PC-3 (cell line): ENCODE data around the gene SNTG2. TPM values are rescaled to one million over a fixed set of nuclear protein-coding genes. Genes with fewer than 3 reads are reported as not detected.

ENCODE experiments used
- ATAC-seq: fragments of 200-7000 bp; cut with Tn5 transposase; 2 replicates; pipeline ENCODE4 v1.9.1; 2020; ENCODE audit warnings: mild to moderate bottlenecking, moderate library complexity
- BruUV-seq: library from RNA; stranded (reverse); fragments of 400-500 nt; replicated peaks from 2 replicates; lab custom pipeline; 2021; lab: Mats Ljungman, UMichigan
- CTCF ChIA-PET: fragments of 300-600 bp; sonication (Branson Sonifier 250); formaldehyde crosslinking; loops from one replicate; lab custom pipeline; 2022; ENCODE audit warnings: antibody characterized with exemption; lab: Charles Lee
- POLR2A ChIA-PET: fragments of 300-600 bp; sonication (Branson Sonifier 250); formaldehyde crosslinking; loops from one replicate; lab custom pipeline; 2022; ENCODE audit warnings: antibody characterized with exemption; ENCODE audit not compliant: unreplicated experiment; lab: Charles Lee
- DNase-seq: peaks from one replicate; pipeline ENCODE4 v3.0.0-alpha.2; 2015
- H2AFZ ChIP-seq: fragments of 300-600 bp; sonication (generic); 2 replicates; pipeline ENCODE4 v1.6.0; 2016; ENCODE audit warnings: antibody characterized with exemption, low read length
- H3F3A ChIP-seq: fragments of 300-600 bp; sonication (generic); one replicate; pipeline ENCODE4 v1.6.0; 2017; ENCODE audit warnings: antibody characterized with exemption, low read length, control low read depth, mild to moderate bottlenecking; ENCODE audit not compliant: unreplicated experiment
- H3K27ac ChIP-seq: fragments of 300-600 bp; sonication (generic); 2 replicates; pipeline ENCODE4 v1.5.1; 2016; ENCODE audit warnings: mild to moderate bottlenecking, low read length
- H3K27me3 ChIP-seq: fragments of 300-600 bp; sonication (generic); 2 replicates; pipeline ENCODE4 v1.6.1; 2016; ENCODE audit warnings: low read length, mixed read lengths
- H3K36me3 ChIP-seq: fragments of 300-600 bp; sonication (generic); 2 replicates; pipeline ENCODE4 v1.6.1; 2016; ENCODE audit warnings: low read depth, mixed run types, low read length, mixed read lengths
- H3K4me1 ChIP-seq: fragments of 300-600 bp; sonication (generic); 2 replicates; pipeline ENCODE4 v1.5.1; 2016; ENCODE audit warnings: low read length; ENCODE audit not compliant: insufficient read depth
- H3K4me2 ChIP-seq: fragments of 300-600 bp; sonication (generic); 2 replicates; pipeline ENCODE4 v1.6.0; 2016; ENCODE audit warnings: low read length
- H3K4me3 ChIP-seq: fragments of 300-600 bp; sonication (generic); 2 replicates; pipeline ENCODE4 v1.5.1; 2016; ENCODE audit warnings: mild to moderate bottlenecking, low read length, mixed read lengths
- H3K79me2 ChIP-seq: fragments of 300-600 bp; sonication (generic); 2 replicates; pipeline ENCODE4 v1.6.1; 2017; ENCODE audit warnings: low read length, mixed read lengths
- H3K9ac ChIP-seq: fragments of 300-600 bp; sonication (generic); 2 replicates; pipeline ENCODE4 v1.6.0; 2016; ENCODE audit warnings: mild to moderate bottlenecking, low read length
- H3K9me2 ChIP-seq: fragments of 300-600 bp; sonication (generic); replicated peaks from 2 replicates; pipeline ENCODE4 v1.6.1; 2016; ENCODE audit warnings: mixed run types, low read length, mixed read lengths
- H3K9me3 ChIP-seq: fragments of 300-600 bp; sonication (generic); 2 replicates; pipeline ENCODE4 v1.6.1; 2016; ENCODE audit warnings: low read length, mixed read lengths
- H4K20me1 ChIP-seq: fragments of 300-600 bp; sonication (generic); 2 replicates; pipeline ENCODE4 v1.6.1; 2016; ENCODE audit warnings: low read length, mixed read lengths
- EZH2 ChIP-seq: fragments of 300-600 bp; sonication (generic); IDR thresholded peaks from one replicate; pipeline ENCODE4 v1.6.1; 2017; ENCODE audit warnings: antibody characterized with exemption, mild to moderate bottlenecking, low read length; ENCODE audit not compliant: unreplicated experiment
- EZH2phosphoT487 ChIP-seq: fragments of 300-600 bp; sonication (generic); IDR thresholded peaks from 2 replicates; pipeline ENCODE4 v1.6.1; 2018; ENCODE audit warnings: mild to moderate bottlenecking, antibody characterized with exemption, low read length, borderline replicate concordance
- intact Hi-C: fragments of 100-400 bp; cut with micrococcal nuclease; formaldehyde crosslinking; loops from 2 replicates; pipeline ENCODE4 v1.9.0; 2023
- total RNA-seq: library from RNA; depleted of rRNA; stranded (reverse); fragments of >200 nt; gene quantifications from 2 replicates; pipeline ENCODE4 v1.2.3, GENCODE V29; 2014
- TF ChIP-seq, protein P1 (sequence below): fragments of 300-600 bp; sonication (generic); conservative IDR thresholded peaks from 2 replicates; pipeline ENCODE4 v1.5.1; 2017; ENCODE audit warnings: antibody characterized with exemption, low read depth, mild to moderate bottlenecking, low read length

Gene SNTG2
- total RNA-seq, 1 experiment from 2014 or later: not detected

DNA sequence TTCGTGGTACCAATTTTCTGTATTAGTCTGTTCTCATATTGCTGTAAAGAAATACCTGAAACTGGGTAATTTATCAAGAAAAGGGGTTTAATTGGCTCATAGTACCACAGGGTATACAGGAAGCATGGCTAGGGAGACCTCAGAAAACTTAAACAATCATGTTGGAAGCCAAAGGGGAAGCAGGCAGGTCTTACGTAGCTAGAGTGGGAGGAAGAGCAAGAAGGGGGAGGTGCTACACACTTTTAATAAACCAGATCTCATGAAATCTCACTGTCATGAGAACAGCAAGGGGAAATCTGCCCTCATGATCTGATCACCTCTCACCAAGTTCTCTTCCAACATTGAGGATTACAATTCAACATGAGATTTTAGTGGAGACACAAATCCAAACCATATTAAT lies 235.8 kb downstream of the SNTG2 start:
- TF ChIP-seq EZH2: no peak
- TF ChIP-seq, protein P1, sequence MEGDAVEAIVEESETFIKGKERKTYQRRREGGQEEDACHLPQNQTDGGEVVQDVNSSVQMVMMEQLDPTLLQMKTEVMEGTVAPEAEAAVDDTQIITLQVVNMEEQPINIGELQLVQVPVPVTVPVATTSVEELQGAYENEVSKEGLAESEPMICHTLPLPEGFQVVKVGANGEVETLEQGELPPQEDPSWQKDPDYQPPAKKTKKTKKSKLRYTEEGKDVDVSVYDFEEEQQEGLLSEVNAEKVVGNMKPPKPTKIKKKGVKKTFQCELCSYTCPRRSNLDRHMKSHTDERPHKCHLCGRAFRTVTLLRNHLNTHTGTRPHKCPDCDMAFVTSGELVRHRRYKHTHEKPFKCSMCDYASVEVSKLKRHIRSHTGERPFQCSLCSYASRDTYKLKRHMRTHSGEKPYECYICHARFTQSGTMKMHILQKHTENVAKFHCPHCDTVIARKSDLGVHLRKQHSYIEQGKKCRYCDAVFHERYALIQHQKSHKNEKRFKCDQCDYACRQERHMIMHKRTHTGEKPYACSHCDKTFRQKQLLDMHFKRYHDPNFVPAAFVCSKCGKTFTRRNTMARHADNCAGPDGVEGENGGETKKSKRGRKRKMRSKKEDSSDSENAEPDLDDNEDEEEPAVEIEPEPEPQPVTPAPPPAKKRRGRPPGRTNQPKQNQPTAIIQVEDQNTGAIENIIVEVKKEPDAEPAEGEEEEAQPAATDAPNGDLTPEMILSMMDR: no peak
- TF ChIP-seq EZH2phosphoT487: no peak
- no peak overlapping the region for H3K4me2 ChIP-seq
- ChIA-PET POLR2A (no interaction called here), CTCF (no interaction called here)
- no peaks in the 10 kb centered on the region for H3K9me3 ChIP-seq
- H3K79me2 ChIP-seq: no peaks in the 10 kb centered on the region
- H3K36me3 ChIP-seq: no peaks in the 10 kb centered on the region
- no peak overlapping the region for H3K4me3 ChIP-seq
- no peaks in the 10 kb centered on the region for H3K9me2 ChIP-seq
- H3K4me1 ChIP-seq: no peaks in the 10 kb centered on the region
- 0 out of 2 replicates have a peak, but pooled peaks cover 8% of the 10 kb centered on the region for H3K27me3 ChIP-seq
- H3K9ac ChIP-seq: no peak overlapping the region
- no peak overlapping the region for H2AFZ ChIP-seq
- no peak overlapping the region for H3K27ac ChIP-seq
- DNase-seq: no peak
- H3F3A ChIP-seq: no peaks in the 10 kb centered on the region
- H4K20me1 ChIP-seq: no peaks in the 10 kb centered on the region
- BruUV-seq: no TSS peak
- no peak for ATAC-seq
- intact Hi-C loops: no loop called here

DNA sequence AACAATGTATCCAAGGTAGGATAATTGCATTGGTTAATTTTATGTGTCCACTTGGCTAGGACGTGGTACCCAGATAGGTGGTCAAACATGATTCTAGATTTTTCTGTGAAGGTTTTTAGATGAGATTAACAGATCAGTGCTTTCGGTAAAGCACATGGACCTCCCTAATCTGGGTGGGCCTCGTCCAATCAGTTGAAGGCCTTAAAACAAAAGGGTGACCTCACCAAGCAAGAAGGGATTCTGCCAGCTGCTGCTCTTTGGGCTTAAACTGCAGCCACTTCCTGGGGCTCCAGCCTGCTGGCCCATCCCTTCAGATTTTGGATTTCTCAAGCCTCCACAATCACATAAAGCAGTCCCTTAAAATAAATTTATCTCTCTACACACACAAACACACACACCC lies 236.5 kb downstream of the SNTG2 start:
- no peaks in the 10 kb centered on the region for H3K4me1 ChIP-seq
- TF ChIP-seq, protein P1: no peak
- TF ChIP-seq EZH2 (no peak), EZH2phosphoT487 (no peak)
- ATAC-seq: no peak
- ChIA-PET POLR2A (no interaction called here), CTCF (no interaction called here)
- H3K9me2 ChIP-seq: no peaks in the 10 kb centered on the region
- H3K79me2 ChIP-seq: no peaks in the 10 kb centered on the region
- no peak overlapping the region for H3K27ac ChIP-seq
- intact Hi-C loops: no loop called here
- H3K9ac ChIP-seq: no peak overlapping the region
- H3K36me3 ChIP-seq: no peaks in the 10 kb centered on the region
- H3F3A ChIP-seq: no peaks in the 10 kb centered on the region
- no peak overlapping the region for H2AFZ ChIP-seq
- H3K4me3 ChIP-seq: no peak overlapping the region
- peaks cover 10% of the 10 kb centered on the region; the same call in 1 of the 2 replicates for H3K27me3 ChIP-seq
- no peak overlapping the region for H3K4me2 ChIP-seq
- DNase-seq: no peak
- H4K20me1 ChIP-seq: no peaks in the 10 kb centered on the region
- H3K9me3 ChIP-seq: no peaks in the 10 kb centered on the region
- BruUV-seq: no TSS peak

DNA sequence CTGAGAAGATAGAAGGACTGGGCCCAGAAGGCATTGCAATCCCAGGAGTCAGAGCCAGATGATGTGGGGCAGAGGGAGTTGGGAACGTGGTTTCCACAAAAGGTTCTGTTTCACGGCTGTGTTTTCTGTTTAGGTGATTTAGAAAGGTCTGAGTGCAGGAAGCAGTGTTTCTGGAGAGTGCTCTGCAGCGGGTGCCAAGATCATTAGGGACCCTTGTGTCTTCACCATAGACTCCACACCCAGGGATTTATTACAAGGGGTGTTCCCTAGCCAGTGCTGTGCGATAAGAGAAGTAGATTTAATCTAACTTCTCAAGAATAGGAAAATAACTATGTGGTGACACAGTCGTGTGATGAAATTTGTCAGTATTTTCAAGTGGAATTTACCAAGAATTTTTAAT lies 241.5 kb downstream of the SNTG2 start:
- H3K9me3 ChIP-seq: no peaks in the 10 kb centered on the region
- H4K20me1 ChIP-seq: no peaks in the 10 kb centered on the region
- intact Hi-C loops: no loop called here
- H2AFZ ChIP-seq: no peak overlapping the region
- no peaks in the 10 kb centered on the region for H3K79me2 ChIP-seq
- H3K27ac ChIP-seq: no peak overlapping the region
- no peaks in the 10 kb centered on the region for H3K9me2 ChIP-seq
- TF ChIP-seq EZH2phosphoT487: no peak
- TF ChIP-seq, protein P1: no peak
- TF ChIP-seq EZH2: no peak
- H3K4me1 ChIP-seq: no peaks in the 10 kb centered on the region
- peaks cover 29% of the 10 kb centered on the region for H3K27me3 ChIP-seq
- ChIA-PET CTCF (no interaction called here), POLR2A (no interaction called here)
- H3K4me3 ChIP-seq: no peak overlapping the region
- DNase-seq: no peak
- no peak for ATAC-seq
- H3K4me2 ChIP-seq: no peak overlapping the region
- BruUV-seq: no TSS peak
- H3K36me3 ChIP-seq: no peaks in the 10 kb centered on the region
- H3F3A ChIP-seq: no peaks in the 10 kb centered on the region
- H3K9ac ChIP-seq: no peak overlapping the region
